HepG2 (cell line): ENCODE data around the gene IP6K1.

Experiments
- CREB1 ChIP-seq, 2 experiments: fragments of 450-650 bp in 1 of 2; IDR thresholded peaks; 2 replicates each; pipeline ENCODE4 v1.6.1; 2016 to 2017; ENCODE audit warnings: control low read depth in 1 of 2, mild to moderate bottlenecking in 1 of 2, missing compliant biosample characterization in 1 of 2, missing genetic modification characterization in 1 of 2
- HOXA7 ChIP-seq: sonication (generic); formaldehyde crosslinking; IDR thresholded peaks from 2 replicates; pipeline ENCODE4 v1.8.1; 2022; ENCODE audit warnings: mild to moderate bottlenecking, missing genetic modification reagents, moderate library complexity
- POLR2AphosphoS2 ChIP-seq: IDR thresholded peaks from 2 replicates; pipeline ENCODE4 v1.6.1; 2011; ENCODE audit warnings: low read depth, low read length, improper control_type of control experiment
- TBL1XR1 ChIP-seq: fragments of 150-350 bp; IDR thresholded peaks from 2 replicates; pipeline ENCODE4 v1.6.1; 2014; ENCODE audit warnings: borderline replicate concordance, low read length; ENCODE audit not compliant: partially characterized antibody
- TOE1 ChIP-seq: sonication (generic); formaldehyde crosslinking; IDR thresholded peaks from 2 replicates; pipeline ENCODE4 v1.4.0; 2020; ENCODE audit warnings: mild to moderate bottlenecking, missing genetic modification reagents
- ZFX ChIP-seq: sonication (generic); formaldehyde crosslinking; IDR thresholded peaks from 2 replicates; pipeline ENCODE4 v1.4.0; 2020; ENCODE audit warnings: mild to moderate bottlenecking, low read depth, missing genetic modification reagents, moderate library complexity
- ZNF274 ChIP-seq: sonication (generic); formaldehyde crosslinking; IDR thresholded peaks from 2 replicates; pipeline ENCODE4 v1.5.1; 2020; ENCODE audit warnings: mild to moderate bottlenecking, missing genetic modification reagents
- ZZZ3 ChIP-seq: sonication (generic); formaldehyde crosslinking; IDR thresholded peaks from 2 replicates; pipeline ENCODE4 v1.4.0; 2020; ENCODE audit warnings: missing genetic modification reagents, mild to moderate bottlenecking, borderline replicate concordance
- TF ChIP-seq, protein P1 (sequence below): sonication (generic); formaldehyde crosslinking; IDR thresholded peaks from 2 replicates; pipeline ENCODE4 v1.9.0; 2021; ENCODE audit warnings: missing genetic modification reagents, borderline replicate concordance
- TF ChIP-seq, protein P2 (sequence below): sonication (generic); formaldehyde crosslinking; IDR thresholded peaks from 2 replicates; pipeline ENCODE4 v1.5.0; 2020; ENCODE audit warnings: mild to moderate bottlenecking, missing genetic modification reagents, moderate library complexity
- TF ChIP-seq, protein P3 (sequence below): sonication (generic); formaldehyde crosslinking; IDR thresholded peaks from 2 replicates; pipeline ENCODE4 v1.8.0; 2022; ENCODE audit warnings: missing genetic modification reagents, mild to moderate bottlenecking, borderline replicate concordance
- TF ChIP-seq, protein P4 (sequence below): sonication (generic); formaldehyde crosslinking; IDR thresholded peaks from 2 replicates; pipeline ENCODE4 v1.5.1; 2020; ENCODE audit warnings: missing genetic modification reagents, mild to moderate bottlenecking, borderline replicate concordance

DNA sequence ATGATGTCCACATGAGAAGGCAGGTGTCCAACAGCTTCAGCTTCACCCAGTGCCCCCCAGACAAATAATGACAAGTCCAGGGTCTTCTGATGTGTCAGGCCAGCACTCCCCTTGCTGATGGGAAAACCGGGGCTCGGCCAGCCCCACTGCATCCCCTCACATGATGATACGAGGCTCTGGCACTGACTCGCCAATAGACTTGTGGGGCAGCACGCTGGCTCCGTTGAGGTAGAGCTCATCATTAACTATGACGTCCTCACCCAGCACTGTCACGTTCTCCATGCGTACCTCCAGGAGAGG, 64.8 kb downstream of the IP6K1 start:
- TF ChIP-seq, protein P1, sequence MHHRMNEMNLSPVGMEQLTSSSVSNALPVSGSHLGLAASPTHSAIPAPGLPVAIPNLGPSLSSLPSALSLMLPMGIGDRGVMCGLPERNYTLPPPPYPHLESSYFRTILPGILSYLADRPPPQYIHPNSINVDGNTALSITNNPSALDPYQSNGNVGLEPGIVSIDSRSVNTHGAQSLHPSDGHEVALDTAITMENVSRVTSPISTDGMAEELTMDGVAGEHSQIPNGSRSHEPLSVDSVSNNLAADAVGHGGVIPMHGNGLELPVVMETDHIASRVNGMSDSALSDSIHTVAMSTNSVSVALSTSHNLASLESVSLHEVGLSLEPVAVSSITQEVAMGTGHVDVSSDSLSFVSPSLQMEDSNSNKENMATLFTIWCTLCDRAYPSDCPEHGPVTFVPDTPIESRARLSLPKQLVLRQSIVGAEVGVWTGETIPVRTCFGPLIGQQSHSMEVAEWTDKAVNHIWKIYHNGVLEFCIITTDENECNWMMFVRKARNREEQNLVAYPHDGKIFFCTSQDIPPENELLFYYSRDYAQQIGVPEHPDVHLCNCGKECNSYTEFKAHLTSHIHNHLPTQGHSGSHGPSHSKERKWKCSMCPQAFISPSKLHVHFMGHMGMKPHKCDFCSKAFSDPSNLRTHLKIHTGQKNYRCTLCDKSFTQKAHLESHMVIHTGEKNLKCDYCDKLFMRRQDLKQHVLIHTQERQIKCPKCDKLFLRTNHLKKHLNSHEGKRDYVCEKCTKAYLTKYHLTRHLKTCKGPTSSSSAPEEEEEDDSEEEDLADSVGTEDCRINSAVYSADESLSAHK: no peak
- no peak for TF ChIP-seq HOXA7 (CRISPR knock-in tag)
- TF ChIP-seq, protein P2, sequence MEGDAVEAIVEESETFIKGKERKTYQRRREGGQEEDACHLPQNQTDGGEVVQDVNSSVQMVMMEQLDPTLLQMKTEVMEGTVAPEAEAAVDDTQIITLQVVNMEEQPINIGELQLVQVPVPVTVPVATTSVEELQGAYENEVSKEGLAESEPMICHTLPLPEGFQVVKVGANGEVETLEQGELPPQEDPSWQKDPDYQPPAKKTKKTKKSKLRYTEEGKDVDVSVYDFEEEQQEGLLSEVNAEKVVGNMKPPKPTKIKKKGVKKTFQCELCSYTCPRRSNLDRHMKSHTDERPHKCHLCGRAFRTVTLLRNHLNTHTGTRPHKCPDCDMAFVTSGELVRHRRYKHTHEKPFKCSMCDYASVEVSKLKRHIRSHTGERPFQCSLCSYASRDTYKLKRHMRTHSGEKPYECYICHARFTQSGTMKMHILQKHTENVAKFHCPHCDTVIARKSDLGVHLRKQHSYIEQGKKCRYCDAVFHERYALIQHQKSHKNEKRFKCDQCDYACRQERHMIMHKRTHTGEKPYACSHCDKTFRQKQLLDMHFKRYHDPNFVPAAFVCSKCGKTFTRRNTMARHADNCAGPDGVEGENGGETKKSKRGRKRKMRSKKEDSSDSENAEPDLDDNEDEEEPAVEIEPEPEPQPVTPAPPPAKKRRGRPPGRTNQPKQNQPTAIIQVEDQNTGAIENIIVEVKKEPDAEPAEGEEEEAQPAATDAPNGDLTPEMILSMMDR (CRISPR knock-in tag): no peak
- TF ChIP-seq, protein P3, sequence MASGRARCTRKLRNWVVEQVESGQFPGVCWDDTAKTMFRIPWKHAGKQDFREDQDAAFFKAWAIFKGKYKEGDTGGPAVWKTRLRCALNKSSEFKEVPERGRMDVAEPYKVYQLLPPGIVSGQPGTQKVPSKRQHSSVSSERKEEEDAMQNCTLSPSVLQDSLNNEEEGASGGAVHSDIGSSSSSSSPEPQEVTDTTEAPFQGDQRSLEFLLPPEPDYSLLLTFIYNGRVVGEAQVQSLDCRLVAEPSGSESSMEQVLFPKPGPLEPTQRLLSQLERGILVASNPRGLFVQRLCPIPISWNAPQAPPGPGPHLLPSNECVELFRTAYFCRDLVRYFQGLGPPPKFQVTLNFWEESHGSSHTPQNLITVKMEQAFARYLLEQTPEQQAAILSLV (CRISPR knock-in tag): no peak
- no peak for TF ChIP-seq POLR2AphosphoS2
- TF ChIP-seq ZFX (CRISPR knock-in tag): no peak
- TF ChIP-seq TBL1XR1: no peak
- TF ChIP-seq ZZZ3 (CRISPR knock-in tag): no peak
- TF ChIP-seq, protein P4, sequence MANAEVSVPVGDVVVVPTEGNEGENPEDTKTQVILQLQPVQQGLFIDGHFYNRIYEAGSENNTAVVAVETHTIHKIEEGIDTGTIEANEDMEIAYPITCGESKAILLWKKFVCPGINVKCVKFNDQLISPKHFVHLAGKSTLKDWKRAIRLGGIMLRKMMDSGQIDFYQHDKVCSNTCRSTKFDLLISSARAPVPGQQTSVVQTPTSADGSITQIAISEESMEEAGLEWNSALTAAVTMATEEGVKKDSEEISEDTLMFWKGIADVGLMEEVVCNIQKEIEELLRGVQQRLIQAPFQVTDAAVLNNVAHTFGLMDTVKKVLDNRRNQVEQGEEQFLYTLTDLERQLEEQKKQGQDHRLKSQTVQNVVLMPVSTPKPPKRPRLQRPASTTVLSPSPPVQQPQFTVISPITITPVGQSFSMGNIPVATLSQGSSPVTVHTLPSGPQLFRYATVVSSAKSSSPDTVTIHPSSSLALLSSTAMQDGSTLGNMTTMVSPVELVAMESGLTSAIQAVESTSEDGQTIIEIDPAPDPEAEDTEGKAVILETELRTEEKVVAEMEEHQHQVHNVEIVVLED (CRISPR knock-in tag): no peak
- TF ChIP-seq CREB1 (IDR thresholded peaks at IDR 0.05): no peak
- no peak for TF ChIP-seq CREB1 (CRISPR knock-in tag; IDR thresholded peaks at IDR 0.05)
- no peak for TF ChIP-seq TOE1 (CRISPR knock-in tag)
- no peak for TF ChIP-seq ZNF274 (CRISPR knock-in tag)
